RWPE1 (cell line): ENCODE results near the gene SMIM11.
"Not testable (repeated sequence)": the region's sequence is repeated elsewhere in the genome, so short reads cannot be mapped to it uniquely, and the experiment has no call there.

ENCODE experiments used
- CTCF ChIA-PET: fragments of 350-600 bp; sonication (Branson Sonifier 250); formaldehyde crosslinking; extraction: SDS; loops from one replicate; lab custom pipeline; 2021; lab: Yijun Ruan, JAX
- POLR2A ChIA-PET: fragments of 400-600 bp; formaldehyde crosslinking; extraction: SDS; loops from one replicate; lab custom pipeline; 2020; ENCODE audit warnings: antibody characterized with exemption; ENCODE audit not compliant: low non-redundant PET; lab: Yijun Ruan, JAX
- DNase-seq: peaks from one replicate; pipeline ENCODE4 v3.0.0; 2012; ENCODE audit warnings: low spot score
- H3K27ac ChIP-seq: fragments of 450-650 bp; 2 replicates; pipeline ENCODE4 v1.5.1; 2017
- CTCF ChIP-seq: fragments of 450-650 bp; conservative IDR thresholded peaks from 2 replicates; pipeline ENCODE4 v1.5.1; 2017; ENCODE audit warnings: low read depth, mild to moderate bottlenecking

Gene SMIM11

GRCh38 chr21:34367320-34367935 is 7.9 kb upstream of the SMIM11 start:
- CTCF ChIA-PET = interaction anchor here (0.6 to 1.3 kb wide), 8 partner anchors 10 to 1566 kb away, joined by 3 to 10 read pairs (median 4); no protein-coding TSS in a partner anchor
- POLR2A ChIA-PET = no interaction called here
- TF ChIP-seq CTCF = peak; percentile 85
- peak; percentile 72 for DNase-seq
- H3K27ac ChIP-seq = no peak overlapping the region

- H3K27ac ChIP-seq = no peak overlapping the region
- ChIA-PET POLR2A (no interaction called here), CTCF (interaction anchor here (0.6 kb wide), 1 partner anchor 266 kb away, joined by 3 read pairs; no protein-coding TSS in a partner anchor)
- DNase-seq = no peak
- TF ChIP-seq CTCF = no peak
These were observed 5.6 kb upstream of the SMIM11 start for GRCh38 chr21:34369741-34370140.

GRCh38 chr21:34372321-34372720 is 3.0 kb upstream of the SMIM11 start:
- ChIA-PET POLR2A (no interaction called here), CTCF (no interaction called here)
- no peak for TF ChIP-seq CTCF
- H3K27ac ChIP-seq = no peak overlapping the region
- no peak for DNase-seq

GRCh38 chr21:34374462-34374861 is 845 bp upstream of the SMIM11 start:
- DNase-seq, CTCF ChIA-PET, POLR2A ChIA-PET, H3K27ac ChIP-seq: not testable (repeated sequence)

- DNase-seq, CTCF ChIA-PET, H3K27ac ChIP-seq, POLR2A ChIA-PET: not testable (repeated sequence)
These were observed 289 bp downstream of the SMIM11 start for GRCh38 chr21:34375619-34375972.

GRCh38 chr21:34383138-34383537 is 7.8 kb downstream of the SMIM11 start:
- DNase-seq, POLR2A ChIA-PET, CTCF ChIA-PET, H3K27ac ChIP-seq: not testable (repeated sequence)

GRCh38 chr21:34383724-34384415 is 8.6 kb downstream of the SMIM11 start:
- POLR2A ChIA-PET, H3K27ac ChIP-seq, CTCF ChIA-PET, DNase-seq: not testable (repeated sequence)

- H3K27ac ChIP-seq, DNase-seq, POLR2A ChIA-PET, CTCF ChIA-PET: not testable (repeated sequence)
These were observed 25.2 kb downstream of the SMIM11 start for GRCh38 chr21:34400522-34400921.

GRCh38 chr21:34404742-34405141 is 29.4 kb downstream of the SMIM11 start:
- CTCF ChIA-PET, DNase-seq, POLR2A ChIA-PET, H3K27ac ChIP-seq: not testable (repeated sequence)

- H3K27ac ChIP-seq, DNase-seq, POLR2A ChIA-PET, CTCF ChIA-PET: not testable (repeated sequence)
These were observed 30.4 kb downstream of the SMIM11 start for GRCh38 chr21:34405686-34406085.

GRCh38 chr21:34406102-34406501 is 30.8 kb downstream of the SMIM11 start:
- DNase-seq, CTCF ChIA-PET, H3K27ac ChIP-seq, POLR2A ChIA-PET: not testable (repeated sequence)

- CTCF ChIA-PET, H3K27ac ChIP-seq, POLR2A ChIA-PET, DNase-seq: not testable (repeated sequence)
These were observed 31.4 kb downstream of the SMIM11 start for GRCh38 chr21:34406676-34407075.

GRCh38 chr21:34407294-34407693 is 32.0 kb downstream of the SMIM11 start:
- POLR2A ChIA-PET, DNase-seq, H3K27ac ChIP-seq, CTCF ChIA-PET: not testable (repeated sequence)
